Nephron (organoid): ENCODE measurements around the gene FAM89A.

Experiments used
- H3K27ac Mint-ChIP-seq, 3 experiments: 2 replicates each; pipeline ENCODE4 v1.8.0; 2020; ENCODE audit warnings: mixed read lengths in 3 of 3, mild to moderate bottlenecking in 2 of 3, moderate library complexity in 1 of 3
- H3K27me3 Mint-ChIP-seq: 2 replicates; pipeline ENCODE4 v1.8.0; 2021; ENCODE audit warnings: low read depth, mild to moderate bottlenecking, moderate library complexity, mixed read lengths
- H3K36me3 Mint-ChIP-seq: 2 replicates; pipeline ENCODE4 v1.8.0; 2020; ENCODE audit warnings: low read depth, mixed read lengths
- H3K4me1 Mint-ChIP-seq: 2 replicates; pipeline ENCODE4 v1.8.0; 2020; ENCODE audit warnings: mixed read lengths
- H3K4me3 Mint-ChIP-seq, 3 experiments: 2 replicates each; pipeline ENCODE4 v1.8.0; 2020; ENCODE audit warnings: mild to moderate bottlenecking in 3 of 3, mixed read lengths in 3 of 3, moderate library complexity in 2 of 3
- H3K9me3 Mint-ChIP-seq: 2 replicates; pipeline ENCODE4 v1.8.0; 2020; ENCODE audit warnings: mixed read lengths
- CTCF ChIP-seq, 3 experiments: fragments of 200-600 bp; sonication (generic); IDR thresholded peaks; one replicate each; pipeline ENCODE4 v1.5.0; 2021; ENCODE audit warnings: antibody characterized with exemption in 3 of 3; ENCODE audit not compliant: unreplicated experiment in 3 of 3

The FAM89A gene

GRCh38 chr1:231062500-231063270, 22.6 kb upstream of the FAM89A start:
- Mint-ChIP-seq H3K4me3 (no peak overlapping the region), H3K9me3 (peaks cover 3% of the 10 kb centered on the region), H3K4me1 (peaks cover 29% of the 10 kb centered on the region), H3K27me3 (peaks cover 22% of the 10 kb centered on the region), H3K27ac (no peak overlapping the region), H3K36me3 (no peaks in the 10 kb centered on the region)
- no peak for TF ChIP-seq CTCF (IDR thresholded peaks at IDR 0.05; ENCODE audit: unreplicated experiment in 3 of 3)

GRCh38 chr1:231059566-231060193, 19.6 kb upstream of the FAM89A start:
- no peak overlapping the region for H3K4me3 Mint-ChIP-seq
- no peaks in the 10 kb centered on the region for H3K36me3 Mint-ChIP-seq
- H3K9me3 Mint-ChIP-seq: peaks cover 12% of the 10 kb centered on the region
- peak overlapping the region in 2 of 3 experiments; percentile 9 to 48 for H3K27ac Mint-ChIP-seq
- H3K4me1 Mint-ChIP-seq: peaks cover 18% of the 10 kb centered on the region
- no peak for TF ChIP-seq CTCF (IDR thresholded peaks at IDR 0.05; ENCODE audit: unreplicated experiment in 3 of 3)
- H3K27me3 Mint-ChIP-seq: peaks cover 23% of the 10 kb centered on the region

- Mint-ChIP-seq H3K27me3 (peaks cover 23% of the 10 kb centered on the region), H3K9me3 (peaks cover 17% of the 10 kb centered on the region), H3K36me3 (no peaks in the 10 kb centered on the region), H3K27ac (no peak overlapping the region), H3K4me3 (no peak overlapping the region), H3K4me1 (peaks cover 22% of the 10 kb centered on the region)
- no peak for TF ChIP-seq CTCF (IDR thresholded peaks at IDR 0.05; ENCODE audit: unreplicated experiment in 3 of 3)
Observed at GRCh38 chr1:231058416-231059109, 18.5 kb upstream of the FAM89A start.

- H3K9me3 Mint-ChIP-seq: peaks cover 17% of the 10 kb centered on the region
- no peak for TF ChIP-seq CTCF (IDR thresholded peaks at IDR 0.05; ENCODE audit: unreplicated experiment in 3 of 3)
- H3K4me3 Mint-ChIP-seq: no peak overlapping the region
- H3K27me3 Mint-ChIP-seq: peaks cover 23% of the 10 kb centered on the region
- H3K36me3 Mint-ChIP-seq: no peaks in the 10 kb centered on the region
- H3K4me1 Mint-ChIP-seq: peaks cover 31% of the 10 kb centered on the region
- H3K27ac Mint-ChIP-seq: no peak overlapping the region
Observed at GRCh38 chr1:231057410-231057809, 17.4 kb upstream of the FAM89A start.

- Mint-ChIP-seq H3K36me3 (no peaks in the 10 kb centered on the region), H3K9me3 (peaks cover 17% of the 10 kb centered on the region), H3K4me1 (peaks cover 25% of the 10 kb centered on the region), H3K27ac (no peak overlapping the region), H3K27me3 (peaks cover 18% of the 10 kb centered on the region), H3K4me3 (no peak overlapping the region)
- TF ChIP-seq CTCF (IDR thresholded peaks at IDR 0.05; ENCODE audit: unreplicated experiment in 3 of 3): no peak
Observed at GRCh38 chr1:231055271-231055670, 15.2 kb upstream of the FAM89A start.
